Loucy (cell line): ENCODE results near the gene SURF6.

Experiments
- CTCF ChIP-seq: fragments of 200-600 bp; sonication (generic); conservative IDR thresholded peaks from 2 replicates; pipeline ENCODE4 v1.5.1; 2014; ENCODE audit warnings: mild to moderate bottlenecking, antibody characterized with exemption, low read length
- EZH2phosphoT487 ChIP-seq: fragments of 200-600 bp; IDR thresholded peaks from 2 replicates; pipeline ENCODE4 v1.6.1; 2018; ENCODE audit warnings: antibody characterized with exemption, mild to moderate bottlenecking, moderate library complexity, borderline replicate concordance

- TF ChIP-seq EZH2phosphoT487 (no peak), CTCF (no peak)
Measured at GRCh38 chr9:133280392-133280791, 55.6 kb downstream of the SURF6 start.
